ENCODE measurements around the gene ANKMY1.

ANKMY1 gene

DNA sequence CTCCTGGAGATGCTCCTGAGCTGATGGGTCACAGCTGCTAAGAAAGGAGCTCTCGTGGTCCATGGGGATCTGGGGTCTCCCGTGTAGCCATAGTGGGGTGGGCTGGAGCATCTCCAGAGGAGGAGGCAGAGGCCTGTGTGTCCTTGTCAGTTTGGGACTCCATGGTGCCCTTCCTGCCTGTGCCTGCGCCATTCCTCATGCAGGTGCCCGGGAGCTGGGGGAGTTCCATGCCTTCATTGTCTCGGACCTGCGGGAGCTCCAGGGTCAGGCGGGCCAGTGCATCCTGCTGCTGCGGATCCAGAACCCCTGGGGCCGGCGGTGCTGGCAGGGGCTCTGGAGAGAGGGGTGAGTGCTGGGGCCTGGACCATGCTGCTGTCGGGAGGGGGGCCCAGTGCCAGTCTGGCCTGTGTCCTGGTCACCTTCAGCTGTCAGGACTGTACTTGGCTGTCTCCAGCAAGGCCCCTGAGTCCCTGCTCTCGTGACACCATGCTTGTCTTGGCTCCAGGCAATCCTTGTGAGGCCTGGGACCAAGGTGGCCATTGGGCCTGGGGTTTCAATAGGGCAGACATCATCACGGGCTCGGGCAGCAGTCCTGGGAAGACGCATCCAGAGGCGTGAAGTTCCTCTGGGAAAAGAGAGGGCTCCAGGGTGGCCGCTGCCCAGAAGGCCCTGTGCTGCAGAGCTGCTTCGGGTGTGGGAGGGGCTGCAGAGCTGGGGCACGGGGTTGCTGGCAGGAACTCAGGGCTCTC, 36.1 kb upstream of the ANKMY1 start:
- no peak for DNase-seq

DNA sequence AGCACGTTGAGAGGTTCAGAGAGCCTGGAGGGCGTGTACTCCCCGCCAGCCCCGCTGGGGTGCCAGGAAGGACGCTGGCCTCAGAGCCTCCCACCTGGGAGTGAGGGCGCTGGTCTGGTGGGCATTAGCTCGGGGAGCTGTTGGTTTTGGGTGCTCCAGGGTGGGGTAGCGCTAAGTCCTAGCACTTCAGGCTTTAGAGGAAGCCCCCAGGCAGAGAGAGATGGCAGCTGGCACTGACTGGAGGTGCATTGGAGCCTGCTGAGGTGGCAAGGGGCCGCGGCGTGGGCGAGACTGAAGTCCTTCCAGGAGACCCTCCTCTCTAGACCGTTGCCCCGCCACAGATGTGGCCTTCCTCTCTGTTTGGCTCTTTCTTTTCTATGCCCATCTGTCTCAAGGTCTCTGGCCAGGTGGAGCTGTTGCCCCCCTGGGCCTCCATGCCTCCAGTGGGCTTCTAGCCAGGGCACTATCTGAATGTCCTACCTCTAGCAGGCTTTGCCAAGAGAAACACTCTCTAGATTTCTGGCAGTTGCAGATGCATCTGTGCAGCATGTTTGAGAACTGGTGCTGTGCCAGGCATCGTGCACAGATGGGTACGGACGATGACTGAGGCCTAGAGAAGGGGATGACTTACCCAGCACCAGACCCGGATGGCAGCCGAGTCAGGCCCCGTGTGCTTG, 35.4 kb upstream of the ANKMY1 start:
- no peak for DNase-seq

- DNase-seq = no peak
These were observed 34.0 kb upstream of the ANKMY1 start for GRCh38 chr2:240591784-240592183.

- no peak for DNase-seq
These were observed 33.4 kb upstream of the ANKMY1 start for GRCh38 chr2:240591226-240591625.

DNA sequence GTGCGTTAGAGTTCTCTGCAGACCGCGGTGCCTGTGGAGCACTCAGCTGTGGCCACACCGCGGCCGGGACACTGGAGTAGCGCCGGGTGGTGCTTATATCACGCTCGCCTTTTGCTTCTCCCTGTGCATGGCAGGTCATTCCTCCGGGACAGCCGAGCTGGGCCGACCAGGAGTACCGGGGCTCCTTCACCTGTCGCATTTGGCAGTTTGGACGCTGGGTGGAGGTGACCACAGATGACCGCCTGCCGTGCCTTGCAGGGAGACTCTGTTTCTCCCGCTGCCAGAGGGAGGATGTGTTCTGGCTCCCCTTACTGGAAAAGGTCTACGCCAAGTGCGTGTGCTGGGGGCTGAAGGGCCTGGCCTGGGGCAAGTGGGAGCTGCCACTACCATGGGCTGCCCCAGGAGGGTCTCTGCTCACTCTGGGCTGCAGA, 32.9 kb upstream of the ANKMY1 start:
- DNase-seq = no peak

- no peak for DNase-seq
These were observed 32.2 kb upstream of the ANKMY1 start for GRCh38 chr2:240589850-240590525.

DNA sequence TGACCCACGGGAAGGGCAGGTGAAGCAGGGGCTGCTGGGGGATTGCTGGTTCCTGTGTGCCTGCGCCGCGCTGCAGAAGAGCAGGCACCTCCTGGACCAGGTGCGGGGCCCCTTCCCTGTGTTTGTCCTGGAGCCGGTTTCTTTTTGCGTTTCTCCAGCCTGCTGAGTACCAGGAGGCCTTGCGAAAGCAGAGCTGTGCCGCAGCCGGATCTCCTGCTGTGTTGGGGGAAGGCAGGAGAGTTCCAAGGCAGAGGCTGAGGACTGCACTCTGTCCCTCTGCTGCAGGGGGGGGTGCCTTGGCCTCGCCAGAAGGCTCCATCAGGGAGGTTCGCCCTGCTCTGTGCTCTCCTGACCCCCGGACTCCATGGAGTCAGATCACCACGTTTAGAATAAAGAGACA, 31.6 kb upstream of the ANKMY1 start:
- DNase-seq = no peak

DNA sequence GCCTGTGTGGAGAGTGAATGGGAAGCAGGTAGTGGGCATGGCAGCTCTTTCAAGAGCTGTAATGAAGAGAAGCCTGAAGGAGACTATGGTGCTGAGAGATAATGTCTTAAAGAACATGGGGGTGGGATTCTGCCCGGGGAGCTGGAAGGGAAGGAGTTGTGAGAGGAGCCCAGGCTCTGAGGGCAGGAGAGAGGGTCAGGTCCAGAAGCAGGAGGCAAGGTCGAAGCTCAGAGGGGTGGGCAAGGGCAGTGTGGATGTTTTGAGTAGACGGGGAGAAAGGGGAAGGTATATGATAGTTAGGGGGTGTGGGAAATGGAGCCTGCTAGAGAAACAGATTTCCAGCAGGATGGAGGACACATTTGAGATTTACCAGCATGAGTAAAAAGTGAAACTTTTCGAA, 30.9 kb upstream of the ANKMY1 start:
- no peak for DNase-seq

- no peak for DNase-seq
These were observed 30.3 kb upstream of the ANKMY1 start for GRCh38 chr2:240588006-240588655.

- DNase-seq = peak; percentile 48
These were observed 29.4 kb upstream of the ANKMY1 start for GRCh38 chr2:240586919-240587800.

GRCh38 chr2:240586198-240586918, 28.6 kb upstream of the ANKMY1 start, which contains the start of gene CAPN10:
Gene CAPN10, plus strand, starts transcription at chr2:240586734. Its CDS starts 178 bp downstream, at chr2:240586912.
- DNase-seq = peak; percentile 95

DNA sequence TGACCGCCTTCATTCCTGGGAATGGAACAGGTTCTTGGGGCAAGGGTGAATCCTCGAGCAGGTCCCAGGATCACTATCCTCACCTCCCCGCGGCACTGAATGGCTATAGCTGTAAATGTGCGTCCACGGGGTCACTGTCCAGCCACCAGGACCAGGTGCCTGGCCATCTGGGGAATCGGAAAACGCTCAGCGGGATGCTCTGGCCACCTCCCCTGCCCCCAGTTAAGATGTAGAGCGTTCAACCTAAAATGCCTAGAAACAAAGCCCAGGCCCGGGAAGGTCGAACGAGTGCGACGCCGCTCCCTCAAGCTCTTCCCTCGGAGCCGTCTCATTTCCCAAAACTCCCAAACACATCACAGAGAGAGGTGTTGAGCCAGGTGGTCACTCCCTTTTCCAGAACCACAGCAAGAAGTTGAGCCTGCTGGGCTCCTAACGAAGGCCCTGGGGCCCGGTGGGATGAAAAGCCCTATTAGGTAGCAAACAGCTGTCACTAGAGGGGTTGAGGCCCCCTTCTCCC, 28.0 kb upstream of the ANKMY1 start:
- no peak for DNase-seq

DNA sequence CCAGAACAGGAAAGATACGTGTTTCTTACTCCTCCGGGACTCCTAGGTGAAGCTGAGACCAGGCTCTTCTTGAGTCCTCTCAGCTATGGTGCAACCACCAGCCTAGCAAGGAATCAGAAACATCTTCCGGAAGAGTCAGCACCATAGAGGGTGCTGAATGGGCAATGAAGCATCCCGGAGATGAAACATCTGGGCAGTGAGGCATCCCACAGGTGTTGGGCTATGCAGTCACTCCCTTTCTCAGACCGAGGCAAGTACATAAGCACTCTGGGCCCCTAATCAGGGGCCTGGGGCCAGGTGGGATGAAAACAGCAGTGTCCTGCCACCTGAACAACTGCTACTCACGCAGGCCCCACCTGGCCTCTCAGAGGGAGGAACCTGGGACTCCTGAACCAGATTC, 27.3 kb upstream of the ANKMY1 start:
- no peak for DNase-seq

DNA sequence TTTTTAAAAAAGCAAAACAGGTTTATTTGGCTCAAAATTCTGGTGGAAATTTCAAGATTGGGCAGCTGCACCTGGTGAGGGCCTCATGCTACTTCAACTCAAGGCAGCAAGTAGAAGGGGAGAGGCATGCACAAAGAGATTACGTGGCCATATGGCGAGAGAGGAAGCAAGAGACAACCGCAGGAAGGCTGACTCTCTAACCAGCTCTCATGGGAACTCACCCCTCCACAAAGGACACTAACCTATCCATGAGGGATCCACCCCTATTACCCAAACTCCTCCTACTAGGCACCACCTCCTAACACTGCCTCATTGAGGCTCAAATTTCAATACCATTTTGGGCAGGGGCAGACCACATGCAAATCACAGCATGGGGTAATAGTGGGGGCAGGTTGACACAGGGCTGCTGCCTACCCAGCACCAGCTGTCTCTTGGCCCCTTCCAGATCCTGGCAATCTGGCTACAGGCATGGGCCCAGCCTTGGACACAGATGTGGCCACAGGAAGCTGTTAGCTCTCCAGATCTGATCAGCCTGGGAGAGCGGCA, 26.8 kb upstream of the ANKMY1 start:
- peak; percentile 53 for DNase-seq

- no peak for DNase-seq
These were observed 26.0 kb upstream of the ANKMY1 start for GRCh38 chr2:240583774-240584173.

DNA sequence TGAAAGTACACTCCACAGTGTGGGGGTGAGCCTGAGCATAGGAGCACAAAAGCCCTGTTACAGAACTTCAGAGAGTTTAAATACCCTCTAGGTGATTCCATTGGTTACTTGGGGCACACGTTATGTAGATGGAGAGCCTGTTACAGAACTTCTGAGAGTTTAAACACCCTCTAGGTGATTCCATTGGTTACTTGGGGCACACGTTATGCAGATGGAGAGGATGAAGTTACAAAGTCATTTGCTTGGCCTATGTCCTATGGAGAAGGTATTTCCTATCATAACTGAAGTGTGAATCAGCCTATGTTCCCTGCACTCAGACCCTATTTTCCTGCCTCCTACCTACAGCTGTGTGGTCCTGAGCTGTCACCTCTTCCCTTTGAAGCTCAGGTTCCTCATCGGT, 25.0 kb upstream of the ANKMY1 start:
- DNase-seq = no peak

GRCh38 chr2:240581811-240582210, 24.0 kb upstream of the ANKMY1 start:
- DNase-seq = no peak

DNA sequence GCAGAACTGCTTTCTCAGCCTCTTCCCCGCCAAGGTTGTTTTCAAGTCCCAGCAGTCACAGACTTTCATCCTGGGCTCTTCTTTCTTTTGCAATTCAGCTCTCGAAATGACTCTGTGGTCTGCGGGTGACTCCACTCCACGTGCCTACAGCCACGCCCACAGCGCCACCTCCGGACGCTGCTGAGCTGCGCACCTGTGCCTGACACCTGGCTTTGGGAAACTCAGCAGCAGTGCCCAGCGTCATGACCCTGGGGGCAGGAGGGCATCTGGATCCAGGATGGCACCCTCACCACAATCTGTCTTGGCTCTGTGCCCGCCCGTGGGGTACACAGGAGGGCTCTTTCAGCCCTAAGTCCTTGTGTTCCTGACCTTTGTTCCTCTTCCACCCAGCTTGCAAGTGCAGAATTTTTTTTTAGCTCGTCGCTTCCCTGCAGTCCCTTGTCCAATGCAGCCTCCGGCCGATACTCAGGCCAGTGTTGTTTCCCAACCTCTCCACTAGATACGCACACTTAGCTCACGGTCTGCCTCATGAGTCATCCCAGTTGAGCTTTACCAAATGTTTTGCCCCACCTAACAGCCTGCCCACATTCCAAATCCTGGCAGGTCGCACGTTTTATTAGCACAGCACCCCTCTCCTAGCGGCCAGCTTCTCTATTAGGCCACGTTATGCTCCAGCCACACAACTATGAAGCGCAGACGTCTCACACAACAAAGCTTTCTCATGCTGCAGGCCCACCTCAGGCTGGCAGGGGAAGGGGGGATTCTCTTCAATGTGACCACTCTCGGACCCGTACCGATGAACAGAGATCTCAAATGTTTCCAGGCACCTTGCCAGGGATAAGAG, 22.2 kb upstream of the ANKMY1 start:
- DNase-seq = no peak

GRCh38 chr2:240579071-240579762, 21.4 kb upstream of the ANKMY1 start:
- DNase-seq = no peak
